ENCODE measurements around the gene TBC1D22B.

TBC1D22B gene

GRCh38 chr6:37362101-37362828, 104.7 kb downstream of the TBC1D22B start:
- no peak for DNase-seq

GRCh38 chr6:37365791-37366190, 108.2 kb downstream of the TBC1D22B start:
- no peak for DNase-seq

- DNase-seq = no peak
Measured at GRCh38 chr6:37366910-37367309, 109.3 kb downstream of the TBC1D22B start.

- peak; percentile 29 for DNase-seq
Measured at GRCh38 chr6:37368961-37369320, 111.4 kb downstream of the TBC1D22B start.

- no peak for DNase-seq
Measured at GRCh38 chr6:37369321-37370201, 112.0 kb downstream of the TBC1D22B start.

- no peak for DNase-seq
Measured at GRCh38 chr6:37371154-37372083, 113.8 kb downstream of the TBC1D22B start.

- DNase-seq = no peak
Measured at GRCh38 chr6:37372116-37372515, 114.5 kb downstream of the TBC1D22B start.

- no peak for DNase-seq
Measured at GRCh38 chr6:37373822-37374471, 116.4 kb downstream of the TBC1D22B start.

- DNase-seq = no peak
Measured at GRCh38 chr6:37375376-37375775, 117.8 kb downstream of the TBC1D22B start.

GRCh38 chr6:37376078-37376743, 118.6 kb downstream of the TBC1D22B start:
- DNase-seq = no peak

- DNase-seq = peak; percentile 40
Measured at GRCh38 chr6:37381579-37381978, 124.0 kb downstream of the TBC1D22B start.
